Measurements from ENCODE around the gene BICDL1. TPM values are rescaled to one million over a fixed set of nuclear protein-coding genes. Genes with fewer than 3 reads are reported as not detected.

BICDL1 gene
- total RNA-seq, 1 experiment from 2014 or later: 2.4 TPM

DNA sequence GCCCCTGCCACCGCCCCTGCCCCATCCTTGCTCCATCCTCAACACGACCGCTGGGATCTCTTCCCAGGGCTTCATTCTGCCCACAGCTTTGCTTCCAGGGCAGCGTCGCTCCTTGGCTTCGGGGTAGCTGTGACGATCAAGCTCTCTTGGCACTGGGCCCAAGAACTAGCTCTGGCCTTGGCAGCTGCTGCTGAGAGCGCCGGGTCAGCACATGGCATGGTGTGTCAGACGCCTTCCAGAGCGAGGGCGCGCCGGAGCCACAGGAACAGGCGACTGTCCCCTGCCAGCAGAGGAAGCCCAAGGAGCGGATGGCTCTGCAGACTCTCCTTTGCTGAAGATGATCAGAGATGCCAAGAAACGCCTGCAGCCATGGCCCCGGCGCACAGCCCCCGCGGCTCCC lies 111.6 kb downstream of the BICDL1 start:
- CTCF ChIA-PET: no interaction called here
- no peak for TF ChIP-seq EZH2 (IDR thresholded peaks at IDR 0.05; ENCODE audit: borderline replicate concordance, low read depth, low read length, poor library complexity, severe bottlenecking)
- TF ChIP-seq, protein P1, sequence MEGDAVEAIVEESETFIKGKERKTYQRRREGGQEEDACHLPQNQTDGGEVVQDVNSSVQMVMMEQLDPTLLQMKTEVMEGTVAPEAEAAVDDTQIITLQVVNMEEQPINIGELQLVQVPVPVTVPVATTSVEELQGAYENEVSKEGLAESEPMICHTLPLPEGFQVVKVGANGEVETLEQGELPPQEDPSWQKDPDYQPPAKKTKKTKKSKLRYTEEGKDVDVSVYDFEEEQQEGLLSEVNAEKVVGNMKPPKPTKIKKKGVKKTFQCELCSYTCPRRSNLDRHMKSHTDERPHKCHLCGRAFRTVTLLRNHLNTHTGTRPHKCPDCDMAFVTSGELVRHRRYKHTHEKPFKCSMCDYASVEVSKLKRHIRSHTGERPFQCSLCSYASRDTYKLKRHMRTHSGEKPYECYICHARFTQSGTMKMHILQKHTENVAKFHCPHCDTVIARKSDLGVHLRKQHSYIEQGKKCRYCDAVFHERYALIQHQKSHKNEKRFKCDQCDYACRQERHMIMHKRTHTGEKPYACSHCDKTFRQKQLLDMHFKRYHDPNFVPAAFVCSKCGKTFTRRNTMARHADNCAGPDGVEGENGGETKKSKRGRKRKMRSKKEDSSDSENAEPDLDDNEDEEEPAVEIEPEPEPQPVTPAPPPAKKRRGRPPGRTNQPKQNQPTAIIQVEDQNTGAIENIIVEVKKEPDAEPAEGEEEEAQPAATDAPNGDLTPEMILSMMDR (conservative IDR thresholded peaks at IDR 0.05; ENCODE audit: low read depth, low read length): no peak
- Histone ChIP-seq H3K36me3 (ENCODE audit: insufficient read depth, low read length, poor library complexity, severe bottlenecking) (peaks cover 22% of the 10 kb centered on the region), H3K27me3 (replicated peaks; ENCODE audit: insufficient read depth, low read depth, low read length, poor library complexity) (no peaks in the 10 kb centered on the region), H3K4me1 (ENCODE audit: insufficient read depth, low read length, poor library complexity, severe bottlenecking) (no peaks in the 10 kb centered on the region), H3K9me3 (ENCODE audit: low read depth, low read length, poor library complexity, severe bottlenecking) (no peaks in the 10 kb centered on the region), H3K27ac (ENCODE audit: low read depth, low read length, poor library complexity, severe bottlenecking) (no peak overlapping the region), H3K4me3 (ENCODE audit: low read depth, low read length, poor library complexity, severe bottlenecking) (no peak overlapping the region)
- DNase-seq (ENCODE audit: low spot score): no peak
- no TSS peak for BruUV-seq (replicated peaks)
- intact Hi-C loops (cut with micrococcal nuclease; ENCODE audit: unreplicated experiment): no loop called here
- POLR2A ChIA-PET (ENCODE audit: low non-redundant PET): no interaction called here

DNA sequence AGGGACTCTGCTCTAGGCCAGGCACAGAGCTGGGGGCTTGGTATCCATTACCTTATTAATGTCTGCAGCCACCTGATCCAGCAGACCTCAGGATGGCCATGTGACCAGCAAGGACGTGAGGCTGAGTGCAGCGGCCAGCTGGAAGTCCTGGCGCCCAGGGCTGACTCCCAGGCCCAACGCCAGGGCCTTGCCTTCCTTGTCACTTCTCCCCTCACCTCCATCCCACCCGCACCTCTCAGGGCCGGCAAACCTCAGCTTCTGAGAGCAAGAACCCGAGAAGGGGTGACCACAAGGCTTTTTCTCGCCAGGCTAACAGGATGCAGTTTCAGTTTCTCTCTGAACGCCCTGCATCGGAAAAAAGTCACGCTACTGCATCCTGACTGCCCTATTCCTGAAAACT lies 112.1 kb downstream of the BICDL1 start:
- Histone ChIP-seq H3K4me1 (ENCODE audit: insufficient read depth, low read length, poor library complexity, severe bottlenecking) (no peaks in the 10 kb centered on the region), H3K27ac (ENCODE audit: low read depth, low read length, poor library complexity, severe bottlenecking) (no peak overlapping the region), H3K36me3 (ENCODE audit: insufficient read depth, low read length, poor library complexity, severe bottlenecking) (peaks cover 22% of the 10 kb centered on the region), H3K9me3 (ENCODE audit: low read depth, low read length, poor library complexity, severe bottlenecking) (no peaks in the 10 kb centered on the region), H3K27me3 (replicated peaks; ENCODE audit: insufficient read depth, low read depth, low read length, poor library complexity) (no peaks in the 10 kb centered on the region), H3K4me3 (ENCODE audit: low read depth, low read length, poor library complexity, severe bottlenecking) (no peak overlapping the region)
- ChIA-PET POLR2A (ENCODE audit: low non-redundant PET) (no interaction called here), CTCF (no interaction called here)
- no peak for DNase-seq (ENCODE audit: low spot score)
- no TSS peak for BruUV-seq (replicated peaks)
- intact Hi-C loops (cut with micrococcal nuclease; ENCODE audit: unreplicated experiment): no loop called here
- TF ChIP-seq EZH2 (IDR thresholded peaks at IDR 0.05; ENCODE audit: borderline replicate concordance, low read depth, low read length, poor library complexity, severe bottlenecking): no peak
- TF ChIP-seq, protein P1 (conservative IDR thresholded peaks at IDR 0.05; ENCODE audit: low read depth, low read length): no peak

DNA sequence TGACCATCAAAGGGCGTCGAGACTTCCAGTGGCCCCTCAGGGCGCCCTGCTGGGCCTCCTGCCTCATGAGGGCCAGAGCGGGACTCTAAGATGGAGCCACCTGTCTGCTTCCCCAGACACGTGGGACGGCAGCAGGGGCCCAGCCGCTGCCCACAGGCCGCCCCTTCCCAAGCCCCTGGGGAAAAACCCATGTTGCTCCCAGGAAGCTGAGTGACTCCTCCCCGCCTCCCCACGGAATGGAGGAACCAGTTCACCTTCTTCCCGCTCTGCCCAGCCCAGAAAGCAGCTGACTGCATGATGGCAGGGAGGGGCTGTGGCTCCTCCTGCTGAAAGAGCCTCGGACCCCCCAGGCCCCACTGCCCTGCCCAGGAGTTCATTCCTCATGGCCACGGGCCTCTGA lies 112.6 kb downstream of the BICDL1 start:
- no peaks in the 10 kb centered on the region for H3K9me3 ChIP-seq (ENCODE audit: low read depth, low read length, poor library complexity, severe bottlenecking)
- H3K36me3 ChIP-seq (ENCODE audit: insufficient read depth, low read length, poor library complexity, severe bottlenecking): peaks cover 22% of the 10 kb centered on the region
- TF ChIP-seq, protein P1 (conservative IDR thresholded peaks at IDR 0.05; ENCODE audit: low read depth, low read length): no peak
- TF ChIP-seq EZH2 (IDR thresholded peaks at IDR 0.05; ENCODE audit: borderline replicate concordance, low read depth, low read length, poor library complexity, severe bottlenecking): no peak
- H3K27ac ChIP-seq (ENCODE audit: low read depth, low read length, poor library complexity, severe bottlenecking): no peak overlapping the region
- H3K27me3 ChIP-seq (replicated peaks; ENCODE audit: insufficient read depth, low read depth, low read length, poor library complexity): no peaks in the 10 kb centered on the region
- ChIA-PET POLR2A (ENCODE audit: low non-redundant PET) (no interaction called here), CTCF (no interaction called here)
- BruUV-seq (replicated peaks): no TSS peak
- H3K4me3 ChIP-seq (ENCODE audit: low read depth, low read length, poor library complexity, severe bottlenecking): no peak overlapping the region
- no peak for DNase-seq (ENCODE audit: low spot score)
- no peaks in the 10 kb centered on the region for H3K4me1 ChIP-seq (ENCODE audit: insufficient read depth, low read length, poor library complexity, severe bottlenecking)
- intact Hi-C loops (cut with micrococcal nuclease; ENCODE audit: unreplicated experiment): no loop called here

All from A673 (cell line).